GM12865 (cell line): ENCODE measurements around the gene AK2.

Source experiments
- DNase-seq: peaks from one replicate; pipeline ENCODE4 v3.0.0; 2010; ENCODE audit warnings: low read depth
- H3K4me3 ChIP-seq: 2 replicates; pipeline ENCODE4 v1.5.1; 2011; ENCODE audit warnings: mild to moderate bottlenecking, low read depth, low read length, control low read depth
- TF ChIP-seq, protein P1 (sequence below): IDR thresholded peaks from 2 replicates; pipeline ENCODE4 v1.5.1; 2011; ENCODE audit warnings: low read length, control low read depth, low read depth, inconsistent platforms; ENCODE audit not compliant: insufficient read depth; ENCODE audit errors: missing control alignments

The AK2 gene

DNA sequence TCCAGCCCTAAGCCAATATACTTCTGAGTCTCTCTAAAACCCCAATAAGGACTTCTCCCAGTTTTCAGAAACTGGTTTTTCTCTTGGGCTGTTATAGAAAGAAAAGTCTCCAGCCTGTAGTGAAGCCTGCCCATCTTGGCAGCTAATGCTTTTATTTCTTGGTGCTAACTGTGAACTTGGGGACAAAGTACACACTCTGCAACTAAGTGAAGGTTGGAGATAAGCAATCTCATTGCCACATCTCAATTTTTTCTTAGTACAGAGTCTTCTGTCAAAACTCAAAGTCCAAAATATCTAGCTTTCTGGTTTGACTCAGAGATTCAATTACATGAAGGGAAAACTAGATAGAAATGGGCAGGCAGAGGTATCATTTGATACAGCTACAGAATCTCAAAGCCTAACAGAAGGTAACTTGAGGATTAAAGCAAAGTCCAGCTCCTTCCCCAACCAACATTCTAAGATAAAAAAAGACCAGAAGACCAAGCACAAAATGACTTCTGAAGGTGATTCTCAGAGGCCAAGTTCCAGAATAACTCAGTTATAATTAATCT lies 14.0 kb downstream of the AK2 start:
- H3K4me3 ChIP-seq: no peak overlapping the region
- DNase-seq: no peak
- TF ChIP-seq, protein P1, sequence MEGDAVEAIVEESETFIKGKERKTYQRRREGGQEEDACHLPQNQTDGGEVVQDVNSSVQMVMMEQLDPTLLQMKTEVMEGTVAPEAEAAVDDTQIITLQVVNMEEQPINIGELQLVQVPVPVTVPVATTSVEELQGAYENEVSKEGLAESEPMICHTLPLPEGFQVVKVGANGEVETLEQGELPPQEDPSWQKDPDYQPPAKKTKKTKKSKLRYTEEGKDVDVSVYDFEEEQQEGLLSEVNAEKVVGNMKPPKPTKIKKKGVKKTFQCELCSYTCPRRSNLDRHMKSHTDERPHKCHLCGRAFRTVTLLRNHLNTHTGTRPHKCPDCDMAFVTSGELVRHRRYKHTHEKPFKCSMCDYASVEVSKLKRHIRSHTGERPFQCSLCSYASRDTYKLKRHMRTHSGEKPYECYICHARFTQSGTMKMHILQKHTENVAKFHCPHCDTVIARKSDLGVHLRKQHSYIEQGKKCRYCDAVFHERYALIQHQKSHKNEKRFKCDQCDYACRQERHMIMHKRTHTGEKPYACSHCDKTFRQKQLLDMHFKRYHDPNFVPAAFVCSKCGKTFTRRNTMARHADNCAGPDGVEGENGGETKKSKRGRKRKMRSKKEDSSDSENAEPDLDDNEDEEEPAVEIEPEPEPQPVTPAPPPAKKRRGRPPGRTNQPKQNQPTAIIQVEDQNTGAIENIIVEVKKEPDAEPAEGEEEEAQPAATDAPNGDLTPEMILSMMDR: no peak

DNA sequence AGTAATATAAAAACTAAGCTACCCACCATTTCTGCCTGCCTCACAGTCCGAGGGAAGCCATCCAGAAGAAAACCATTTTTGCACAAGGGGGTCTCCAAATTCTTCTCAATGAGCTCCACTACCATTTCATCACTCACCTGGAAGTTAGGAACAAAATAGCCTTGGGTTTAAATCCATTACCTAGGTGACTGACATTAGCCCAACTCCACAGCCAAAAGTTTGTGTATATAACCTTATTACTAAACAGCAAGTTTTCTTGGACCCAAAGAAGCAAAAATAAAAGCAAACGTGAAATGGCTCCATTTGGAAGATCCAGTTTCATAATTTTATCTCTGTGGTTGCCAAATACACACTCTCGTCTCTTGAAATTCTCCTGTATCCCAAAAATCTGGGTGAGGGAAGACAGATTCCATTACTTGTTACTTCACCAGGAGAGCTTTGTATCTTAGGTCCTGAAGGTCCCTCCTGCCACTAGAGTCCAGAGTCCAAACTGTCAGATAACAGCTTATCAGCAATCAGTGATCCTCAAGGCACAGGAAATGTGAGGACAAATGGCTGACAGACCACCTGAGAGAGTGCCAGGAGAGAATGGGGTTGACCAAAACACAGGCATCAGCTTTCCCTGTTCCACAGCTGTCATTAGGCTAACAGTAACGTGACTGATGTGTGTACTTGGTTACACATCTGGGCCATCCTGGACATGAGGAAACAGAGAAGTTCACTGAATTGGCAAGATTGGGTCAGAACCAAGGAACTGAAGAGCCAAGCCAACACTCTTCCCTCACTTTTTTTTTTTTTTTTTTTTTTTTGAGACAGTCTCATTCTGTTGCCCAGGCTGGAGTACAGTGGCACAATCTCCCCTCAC lies 14.9 kb downstream of the AK2 start:
- TF ChIP-seq, protein P1: no peak
- H3K4me3 ChIP-seq: no peak overlapping the region
- no peak for DNase-seq

DNA sequence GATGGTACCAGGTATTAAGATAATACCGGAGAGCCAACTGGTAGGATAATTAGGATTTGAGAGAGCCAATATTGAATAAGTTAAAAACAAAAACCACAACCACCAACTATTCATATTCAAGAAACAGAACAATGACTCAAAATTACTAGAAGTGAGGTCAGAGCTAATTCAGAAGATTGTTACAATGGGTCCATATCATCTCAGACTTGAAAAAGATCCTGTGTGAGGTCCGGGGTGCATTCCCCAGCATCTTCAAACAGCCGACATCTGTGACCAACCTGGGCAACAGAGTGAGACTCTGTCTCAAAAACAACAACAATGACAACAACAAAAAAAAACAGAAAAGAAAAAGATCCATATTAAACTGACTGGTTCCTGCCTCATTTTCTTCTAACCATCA lies 18.6 kb downstream of the AK2 start:
- no peak overlapping the region for H3K4me3 ChIP-seq
- TF ChIP-seq, protein P1: no peak
- no peak for DNase-seq

DNA sequence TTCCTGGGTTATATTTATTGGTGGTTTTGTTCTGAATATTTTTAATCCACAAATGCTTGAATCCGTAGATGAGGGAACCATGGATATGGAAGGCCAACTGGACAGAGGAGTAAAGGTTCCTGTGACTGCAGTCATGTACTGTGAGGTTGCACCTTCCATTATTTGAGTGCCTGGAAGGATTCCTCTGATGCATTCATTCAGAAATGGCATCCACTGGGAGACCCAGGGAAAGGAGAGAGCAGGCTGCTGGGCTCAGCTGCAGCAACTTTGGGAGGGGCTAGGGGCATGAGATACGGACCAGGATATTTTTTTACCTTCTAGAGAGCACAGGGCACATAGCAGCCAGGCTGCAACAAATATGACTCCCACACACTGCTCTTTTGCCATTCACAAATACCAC lies 19.5 kb downstream of the AK2 start:
- TF ChIP-seq, protein P1: no peak
- no peak for DNase-seq
- no peak overlapping the region for H3K4me3 ChIP-seq

DNA sequence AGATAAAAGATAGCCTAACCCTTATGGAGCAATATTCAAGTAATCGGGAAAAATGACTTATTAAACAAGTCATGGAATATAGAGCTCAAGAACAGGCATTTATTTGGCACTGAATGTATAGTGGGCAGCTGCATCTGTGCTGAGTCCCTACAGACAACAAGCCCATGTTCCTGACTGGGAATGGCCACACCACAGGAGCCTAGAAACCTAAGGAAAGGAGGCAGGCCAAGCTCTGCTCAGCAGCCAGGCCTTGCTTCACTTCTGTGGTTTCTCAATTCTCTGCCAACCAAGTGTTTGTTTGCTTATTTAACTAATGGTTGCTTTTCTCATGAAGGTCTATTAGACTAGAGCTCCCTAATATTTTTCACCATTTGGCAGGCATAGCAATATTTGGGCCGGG lies 21.5 kb downstream of the AK2 start:
- TF ChIP-seq, protein P1: no peak
- DNase-seq: no peak
- H3K4me3 ChIP-seq: no peak overlapping the region

DNA sequence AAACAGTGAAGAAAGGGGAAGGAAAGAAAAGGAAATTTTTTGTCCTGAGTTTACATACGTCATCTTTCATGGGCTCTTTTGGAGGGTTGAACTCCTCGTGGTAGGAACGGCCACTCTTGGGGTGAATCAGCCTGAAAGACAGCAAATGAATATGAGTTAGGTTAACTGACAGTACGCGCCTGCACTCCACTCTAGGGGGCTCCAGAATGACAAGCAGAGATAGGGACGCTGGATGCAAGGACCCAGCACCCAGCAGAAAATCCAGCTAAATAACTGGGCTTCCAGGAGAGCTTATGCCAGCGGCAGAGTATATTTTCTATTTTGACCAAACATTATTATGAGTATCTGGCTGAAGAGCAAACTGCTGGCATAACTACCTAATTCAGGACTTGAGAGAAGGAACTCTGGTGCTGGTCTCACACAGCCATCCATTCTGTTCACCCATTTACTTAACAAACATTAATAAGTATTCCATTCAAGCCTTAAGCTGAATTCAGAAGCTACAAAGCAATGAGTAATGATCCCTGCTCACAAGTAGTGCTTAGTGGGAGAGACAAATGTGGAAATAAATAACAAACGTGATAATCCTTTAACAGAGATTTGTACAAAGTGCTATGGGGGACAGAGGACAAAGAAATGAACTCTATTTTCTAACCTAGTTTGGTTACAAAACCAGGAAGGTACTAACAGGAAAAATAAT lies 22.1 kb downstream of the AK2 start:
- no peak overlapping the region for H3K4me3 ChIP-seq
- DNase-seq: no peak
- TF ChIP-seq, protein P1: no peak
